HG03565 (cell line): ENCODE results near the gene ERC1.

Source experiments
- ATAC-seq: cut with Tn5 transposase; IDR thresholded peaks from one replicate; pipeline ENCODE4 v1.9.1; 2021; ENCODE audit warnings: mild to moderate bottlenecking, moderate library complexity; ENCODE audit not compliant: unreplicated experiment

The ERC1 gene

GRCh38 chr12:1467710-1468109 lies 476.7 kb downstream of the ERC1 start:
- ATAC-seq = no peak

- no peak for ATAC-seq
Observed at GRCh38 chr12:1469070-1469469, 478.0 kb downstream of the ERC1 start.

- no peak for ATAC-seq
Observed at GRCh38 chr12:1470051-1470450, 479.0 kb downstream of the ERC1 start.

- no peak for ATAC-seq
Observed at GRCh38 chr12:1471224-1471623, 480.2 kb downstream of the ERC1 start.

- no peak for ATAC-seq
Observed at GRCh38 chr12:1473418-1473817, 482.4 kb downstream of the ERC1 start.

- ATAC-seq = no peak
Observed at GRCh38 chr12:1474041-1474573, 483.1 kb downstream of the ERC1 start.

- no peak for ATAC-seq
Observed at GRCh38 chr12:1474574-1475153, 483.6 kb downstream of the ERC1 start.

GRCh38 chr12:1479645-1480044 lies 488.6 kb downstream of the ERC1 start:
- no peak for ATAC-seq

GRCh38 chr12:1481326-1481725 lies 490.3 kb downstream of the ERC1 start:
- no peak for ATAC-seq

- ATAC-seq = no peak
Observed at GRCh38 chr12:1481906-1482305, 490.9 kb downstream of the ERC1 start.

GRCh38 chr12:1488908-1489381 lies 497.9 kb downstream of the ERC1 start:
- ATAC-seq = no peak

GRCh38 chr12:1491983-1492697 lies 501.1 kb downstream of the ERC1 start:
- no peak for ATAC-seq

- ATAC-seq = no peak
Observed at GRCh38 chr12:1493781-1494565, 502.9 kb downstream of the ERC1 start.

- ATAC-seq = no peak
Observed at GRCh38 chr12:1494856-1495255, 503.8 kb downstream of the ERC1 start.

- ATAC-seq = no peak
Observed at GRCh38 chr12:1496162-1496900, 505.3 kb downstream of the ERC1 start.

GRCh38 chr12:1497161-1497560 lies 506.1 kb downstream of the ERC1 start:
- ATAC-seq = no peak

- ATAC-seq = no peak
Observed at GRCh38 chr12:1498199-1498740, 507.2 kb downstream of the ERC1 start.

GRCh38 chr12:1499351-1499750 lies 508.3 kb downstream of the ERC1 start:
- ATAC-seq = no peak

- ATAC-seq = no peak
Observed at GRCh38 chr12:1500095-1500801, 509.2 kb downstream of the ERC1 start.

- no peak for ATAC-seq
Observed at GRCh38 chr12:1501001-1501400, 510.0 kb downstream of the ERC1 start.
